ENCODE data around the gene PARP4.
"Not testable (repeated sequence)": the region's sequence is repeated elsewhere in the genome, so short reads cannot be mapped to it uniquely, and the experiment has no call there.

The PARP4 gene

DNA sequence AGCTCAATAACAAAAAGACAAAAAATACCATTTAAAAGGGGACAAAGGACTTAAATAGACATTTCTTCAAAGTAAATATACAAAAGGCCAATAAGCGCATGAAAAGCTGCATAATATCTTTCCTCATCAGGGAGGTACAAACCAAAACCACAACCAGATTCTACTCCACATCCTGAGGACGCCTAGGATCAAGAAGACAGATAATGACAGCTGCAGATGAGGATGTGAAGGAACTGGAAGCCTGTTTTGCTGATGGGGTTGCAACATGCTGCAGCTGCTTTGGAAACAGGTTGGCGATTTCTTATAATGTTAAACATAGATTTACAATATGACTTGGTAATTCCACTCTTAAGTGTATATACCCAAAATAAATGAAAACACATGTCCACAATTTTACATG is 132.4 kb downstream of the PARP4 start:
- DNase-seq (ENCODE audit: low spot score); FAIRE-seq: not testable (repeated sequence)

DNA sequence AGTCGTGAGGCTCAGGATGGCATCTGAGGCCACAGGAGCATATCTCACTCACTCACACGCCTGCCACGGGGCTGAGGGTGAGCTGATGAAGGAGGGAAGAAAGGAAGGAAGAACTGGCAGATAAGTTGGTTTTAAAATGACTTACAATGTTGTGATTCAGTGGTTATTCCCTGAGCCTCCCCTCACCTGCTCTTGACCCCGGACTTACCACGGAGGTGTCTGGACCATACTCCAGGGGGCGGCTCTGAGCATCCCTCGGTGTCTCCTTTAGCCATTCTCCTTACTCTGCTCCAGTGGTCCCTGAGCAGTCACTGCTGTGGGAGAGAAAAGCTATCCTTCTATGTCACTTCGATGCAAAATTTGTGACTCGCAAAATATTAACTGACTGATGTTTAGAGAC is 141.3 kb downstream of the PARP4 start:
- not testable (repeated sequence) for FAIRE-seq; DNase-seq (ENCODE audit: low spot score)
